Endodermal cell (in vitro differentiated cells): ENCODE data around the gene PTX4. TPM values are rescaled to one million over a fixed set of nuclear protein-coding genes. Genes with fewer than 3 reads are reported as not detected.

ENCODE experiments used
- DNase-seq: peaks from one replicate; pipeline ENCODE4 v3.0.0-alpha.2; 2017
- H3K27ac ChIP-seq: 2 replicates; pipeline ENCODE4 v1.5.1; 2013; ENCODE audit warnings: mild to moderate bottlenecking, low read depth, low read length, moderate library complexity
- H3K27me3 ChIP-seq: 2 replicates; pipeline ENCODE4 v1.6.1; 2013; ENCODE audit warnings: mild to moderate bottlenecking, low read length, moderate library complexity; ENCODE audit not compliant: insufficient read depth, control insufficient read depth, poor library complexity, severe bottlenecking
- H3K36me3 ChIP-seq: 2 replicates; pipeline ENCODE4 v1.7.0; 2013; ENCODE audit warnings: mild to moderate bottlenecking, low read length, moderate library complexity; ENCODE audit not compliant: control insufficient read depth, insufficient read depth
- H3K4me1 ChIP-seq: one replicate; pipeline ENCODE4 v1.7.0; 2013; ENCODE audit warnings: low read length; ENCODE audit not compliant: control insufficient read depth, insufficient read depth
- H3K4me3 ChIP-seq: 2 replicates; pipeline ENCODE4 v1.5.1; 2013; ENCODE audit warnings: mild to moderate bottlenecking, low read length, moderate library complexity
- H3K9ac ChIP-seq: 2 replicates; pipeline ENCODE4 v1.6.1; 2013; ENCODE audit warnings: mild to moderate bottlenecking, low read length, moderate library complexity; ENCODE audit not compliant: poor library complexity, severe bottlenecking; ENCODE audit errors: extremely low read depth
- H3K9me3 ChIP-seq: 2 replicates; pipeline ENCODE4 v1.6.1; 2013; ENCODE audit warnings: mild to moderate bottlenecking, low read length, moderate library complexity; ENCODE audit not compliant: control insufficient read depth
- H3K27ac Mint-ChIP-seq: 2 replicates; pipeline ENCODE4 v1.8.0; 2020; ENCODE audit warnings: mixed read lengths
- H3K27me3 Mint-ChIP-seq: 2 replicates; pipeline ENCODE4 v1.8.0; 2021; ENCODE audit warnings: mild to moderate bottlenecking, mixed read lengths; ENCODE audit not compliant: insufficient read depth
- H3K36me3 Mint-ChIP-seq: 2 replicates; pipeline ENCODE4 v1.8.0; 2020; ENCODE audit warnings: low read depth, mixed read lengths
- H3K4me1 Mint-ChIP-seq: 2 replicates; pipeline ENCODE4 v1.8.0; 2020; ENCODE audit warnings: mixed read lengths
- H3K4me3 Mint-ChIP-seq: 2 replicates; pipeline ENCODE4 v1.8.0; 2020; ENCODE audit warnings: mild to moderate bottlenecking, moderate library complexity, mixed read lengths
- H3K9me3 Mint-ChIP-seq: 2 replicates; pipeline ENCODE4 v1.8.0; 2020; ENCODE audit warnings: mild to moderate bottlenecking, mixed read lengths
- CTCF ChIP-seq: fragments of 200-600 bp; sonication (generic); conservative IDR thresholded peaks from 2 replicates; pipeline ENCODE4 v1.5.0; 2021; ENCODE audit warnings: antibody characterized with exemption, mild to moderate bottlenecking
- WGBS, 2 experiments: methylation state at CpG; one replicate each; pipeline versions ENCODE4 v1.1.5 to v1.1.7; 2013; ENCODE audit warnings: missing lambda C conversion rate in 2 of 2, mixed read lengths in 1 of 2; ENCODE audit not compliant: insufficient coverage in 1 of 2, insufficient read length in 1 of 2; 5-methylcytosine and 5-hydroxymethylcytosine counted together
- total RNA-seq, 2 donors: library from RNA; stranded (reverse); fragmentation: NEBNext Ultra II Directional in 1 of 2; extraction: Animal tissue kit (Norgen Biotek cat#: 25700) in 1 of 2; gene quantifications; 2 replicates in 1 of 2; 3 replicates in 1 of 2; pipeline ENCODE4 v1.2.1, GENCODE V29; 2021

The PTX4 gene
- total RNA-seq, 2 donors from 2014 or later: not detected

- H3K9me3 Mint-ChIP-seq: no peaks in the 10 kb centered on the region
- no peak overlapping the region for H3K4me3 Mint-ChIP-seq
- peaks cover 17% of the 10 kb centered on the region for H3K36me3 ChIP-seq
- peaks cover 31% of the 10 kb centered on the region for H3K36me3 Mint-ChIP-seq
- no peak overlapping the region for H3K27ac Mint-ChIP-seq
- 89 to 95% methylated on average over 11 to 14 of the region's 14 CpGs for WGBS, 2 experiments
- no peak overlapping the region for H3K9ac ChIP-seq
- H3K27ac ChIP-seq: no peak overlapping the region
- no peaks in the 10 kb centered on the region for H3K4me1 Mint-ChIP-seq
- TF ChIP-seq CTCF: no peak
- H3K4me3 ChIP-seq: no peak overlapping the region
- H3K4me1 ChIP-seq: no peaks in the 10 kb centered on the region
- H3K9me3 ChIP-seq: no peaks in the 10 kb centered on the region
- no peaks in the 10 kb centered on the region for H3K27me3 Mint-ChIP-seq
- no peak for DNase-seq
- H3K27me3 ChIP-seq: no peaks in the 10 kb centered on the region
These were observed 29.8 kb downstream of the PTX4 start for GRCh38 chr16:1458977-1459341.

- no peaks in the 10 kb centered on the region for H3K9me3 Mint-ChIP-seq
- H3K9me3 ChIP-seq: no peaks in the 10 kb centered on the region
- H3K4me3 ChIP-seq: no peak overlapping the region
- no peak for DNase-seq
- no peak overlapping the region for H3K4me3 Mint-ChIP-seq
- no peak overlapping the region for H3K27ac Mint-ChIP-seq
- H3K9ac ChIP-seq: no peak overlapping the region
- no peaks in the 10 kb centered on the region for H3K27me3 Mint-ChIP-seq
- peaks cover 17% of the 10 kb centered on the region for H3K36me3 ChIP-seq
- H3K36me3 Mint-ChIP-seq: peaks cover 34% of the 10 kb centered on the region
- no peaks in the 10 kb centered on the region for H3K4me1 Mint-ChIP-seq
- H3K4me1 ChIP-seq: no peaks in the 10 kb centered on the region
- H3K27ac ChIP-seq: no peak overlapping the region
- 91 to 95% methylated on average over 16 to 26 of the region's 26 CpGs for WGBS, 2 experiments
- no peak for TF ChIP-seq CTCF
- no peaks in the 10 kb centered on the region for H3K27me3 ChIP-seq
These were observed 30.3 kb downstream of the PTX4 start for GRCh38 chr16:1458336-1458976.

GRCh38 chr16:1457489-1458245 lies 31.1 kb downstream of the PTX4 start:
- Mint-ChIP-seq H3K27me3 (no peaks in the 10 kb centered on the region), H3K4me3 (no peak overlapping the region), H3K4me1 (no peaks in the 10 kb centered on the region), H3K36me3 (peaks cover 32% of the 10 kb centered on the region), H3K9me3 (no peaks in the 10 kb centered on the region), H3K27ac (no peak overlapping the region)
- Histone ChIP-seq H3K4me3 (no peak overlapping the region), H3K4me1 (no peaks in the 10 kb centered on the region), H3K27ac (no peak overlapping the region), H3K9ac (no peak overlapping the region), H3K27me3 (no peaks in the 10 kb centered on the region), H3K36me3 (peaks cover 13% of the 10 kb centered on the region), H3K9me3 (no peaks in the 10 kb centered on the region)
- no peak for DNase-seq
- 94 to 96% methylated on average over 13 to 42 of the region's 42 CpGs for WGBS, 2 experiments
- no peak for TF ChIP-seq CTCF
